GM13977 (cell line): Measurements from ENCODE around the gene PPEF1.

ENCODE experiments used
- DNase-seq: peaks from one replicate; pipeline ENCODE4 v3.0.0; 2012; ENCODE audit warnings: low spot score
- in situ Hi-C: fragments of 300-500 bp; cut with MboI; formaldehyde crosslinking; loops from one replicate; pipeline ENCODE4 v1.12.0; 2022; ENCODE audit warnings: low sequenced_read_pairs, low pct_unique_long_range_greater_than_20kb, mixed read lengths, inconsistent platforms; ENCODE audit not compliant: unreplicated experiment
- TF ChIP-seq, protein P1 (sequence below): IDR thresholded peaks from 2 replicates; pipeline ENCODE4 v1.5.1; 2012; ENCODE audit warnings: mild to moderate bottlenecking, control low read depth; ENCODE audit not compliant: insufficient read depth; ENCODE audit errors: extremely low read depth, missing control alignments

The PPEF1 gene

DNA sequence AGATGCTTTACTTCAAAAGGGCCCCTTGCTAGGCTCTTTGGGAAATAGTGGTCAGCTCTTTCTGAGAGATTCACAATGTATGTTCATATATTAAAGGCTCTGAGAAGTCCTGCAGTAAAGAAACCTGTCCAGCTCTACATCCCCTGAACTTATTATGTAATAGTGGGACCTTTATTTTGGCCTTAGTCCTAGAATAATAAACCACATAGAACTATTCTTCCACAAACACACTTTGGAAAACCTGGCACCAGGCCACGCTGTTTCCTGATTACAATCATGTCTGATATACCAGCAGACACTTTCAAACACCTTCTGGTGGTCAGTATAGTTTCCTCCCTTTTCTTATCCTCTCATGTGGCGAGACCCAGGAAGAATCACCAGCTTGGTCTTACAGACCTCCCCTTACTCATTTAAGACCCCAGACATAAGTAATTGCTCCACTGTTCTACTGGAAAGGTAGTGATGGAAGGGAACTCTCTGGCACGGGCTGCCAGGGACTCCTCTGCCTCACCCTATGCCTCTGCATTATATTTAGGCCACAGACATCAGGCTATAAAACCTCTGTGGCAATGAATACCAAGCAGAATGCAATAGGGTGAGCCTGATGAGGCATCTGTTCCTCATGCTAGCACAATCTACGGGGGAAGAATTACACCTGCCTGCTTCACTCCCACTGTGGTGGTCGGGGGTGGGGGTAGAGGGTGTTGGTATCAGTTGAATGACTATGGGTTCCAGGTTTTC is 5.7 kb upstream of the PPEF1 start:
- in situ Hi-C loops = no loop called here
- no peak for DNase-seq
- TF ChIP-seq, protein P1, sequence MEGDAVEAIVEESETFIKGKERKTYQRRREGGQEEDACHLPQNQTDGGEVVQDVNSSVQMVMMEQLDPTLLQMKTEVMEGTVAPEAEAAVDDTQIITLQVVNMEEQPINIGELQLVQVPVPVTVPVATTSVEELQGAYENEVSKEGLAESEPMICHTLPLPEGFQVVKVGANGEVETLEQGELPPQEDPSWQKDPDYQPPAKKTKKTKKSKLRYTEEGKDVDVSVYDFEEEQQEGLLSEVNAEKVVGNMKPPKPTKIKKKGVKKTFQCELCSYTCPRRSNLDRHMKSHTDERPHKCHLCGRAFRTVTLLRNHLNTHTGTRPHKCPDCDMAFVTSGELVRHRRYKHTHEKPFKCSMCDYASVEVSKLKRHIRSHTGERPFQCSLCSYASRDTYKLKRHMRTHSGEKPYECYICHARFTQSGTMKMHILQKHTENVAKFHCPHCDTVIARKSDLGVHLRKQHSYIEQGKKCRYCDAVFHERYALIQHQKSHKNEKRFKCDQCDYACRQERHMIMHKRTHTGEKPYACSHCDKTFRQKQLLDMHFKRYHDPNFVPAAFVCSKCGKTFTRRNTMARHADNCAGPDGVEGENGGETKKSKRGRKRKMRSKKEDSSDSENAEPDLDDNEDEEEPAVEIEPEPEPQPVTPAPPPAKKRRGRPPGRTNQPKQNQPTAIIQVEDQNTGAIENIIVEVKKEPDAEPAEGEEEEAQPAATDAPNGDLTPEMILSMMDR = no peak

DNA sequence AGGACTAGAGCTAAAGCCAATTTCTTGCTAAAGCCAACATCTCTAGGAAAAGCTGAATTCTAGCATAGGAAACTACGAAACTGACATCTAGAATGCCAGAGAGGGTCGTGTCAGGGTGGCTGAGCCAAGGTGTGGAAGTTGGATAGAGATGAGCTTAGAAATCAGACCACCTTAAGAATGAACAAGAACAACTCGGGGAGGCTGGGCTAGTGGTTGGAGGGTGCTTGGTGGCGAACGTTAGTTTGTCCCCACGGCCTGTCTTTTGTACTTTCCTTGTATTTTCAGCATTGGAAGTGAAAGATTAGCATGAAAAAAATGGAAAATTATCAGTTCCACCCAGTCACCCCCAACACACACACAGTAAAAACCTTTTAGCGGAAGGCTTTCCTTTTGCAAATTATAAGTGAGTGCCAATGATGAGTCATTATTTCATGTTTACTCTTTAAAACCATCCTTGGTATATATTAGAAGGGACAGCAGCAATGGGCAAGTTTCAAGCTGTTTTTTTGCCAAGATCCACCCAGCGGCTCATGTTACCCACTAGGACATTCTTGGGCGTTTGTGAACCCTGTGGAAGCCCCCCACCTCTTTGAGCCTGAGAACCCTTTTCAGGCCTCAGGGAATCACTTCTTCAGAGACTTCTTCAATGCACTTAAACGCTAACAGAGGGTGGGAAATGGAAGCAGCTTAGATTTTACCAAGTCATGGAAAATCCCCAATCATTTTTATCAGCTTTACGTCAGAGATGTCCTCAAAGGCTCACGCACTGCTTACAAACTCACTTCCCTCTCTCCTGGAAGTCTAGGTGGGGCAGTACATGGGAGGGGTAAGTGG is 4.9 kb upstream of the PPEF1 start:
- in situ Hi-C loops = no loop called here
- TF ChIP-seq, protein P1 = no peak
- DNase-seq = no peak

DNA sequence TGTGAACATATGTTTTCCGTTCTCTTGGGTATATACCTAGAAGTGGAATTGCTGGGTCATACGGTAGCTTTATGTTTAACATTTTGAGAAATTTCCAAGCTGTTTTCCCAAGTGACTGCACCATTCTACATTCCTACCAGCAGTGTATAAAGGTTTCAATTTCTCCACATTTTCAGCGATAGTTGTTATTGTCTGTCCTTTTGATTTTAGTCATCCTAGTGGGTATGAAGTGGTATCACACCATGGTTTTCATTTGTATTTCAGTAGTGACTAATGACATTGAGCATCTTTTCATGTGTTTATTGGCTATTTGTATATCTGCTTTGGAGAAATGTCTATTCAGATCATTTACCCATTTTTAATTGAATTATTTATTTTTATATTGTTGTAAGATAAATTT is 2.4 kb downstream of the PPEF1 start:
- TF ChIP-seq, protein P1 = no peak
- in situ Hi-C loops = no loop called here
- DNase-seq = no peak

DNA sequence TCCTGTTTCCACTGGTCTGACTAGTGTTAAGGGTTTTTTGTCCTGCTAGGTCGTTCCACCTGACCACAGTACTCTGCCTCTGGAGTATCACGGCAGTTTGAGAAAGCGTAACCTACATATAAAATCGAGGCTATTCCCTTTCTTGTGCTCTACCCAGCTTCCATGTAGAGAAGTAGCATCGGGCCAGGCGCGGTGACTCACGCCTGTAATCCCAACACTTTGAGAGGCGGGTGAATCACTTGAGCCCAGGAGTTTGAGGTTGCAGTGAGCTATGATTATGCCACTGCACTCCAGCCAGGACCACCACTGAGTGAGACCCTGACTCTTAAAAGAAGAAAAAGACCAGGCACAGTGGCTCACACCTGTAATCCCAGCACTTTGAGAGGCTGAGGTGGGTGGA is 7.5 kb downstream of the PPEF1 start:
- TF ChIP-seq, protein P1 = no peak
- DNase-seq = no peak
- in situ Hi-C loops = no loop called here

DNA sequence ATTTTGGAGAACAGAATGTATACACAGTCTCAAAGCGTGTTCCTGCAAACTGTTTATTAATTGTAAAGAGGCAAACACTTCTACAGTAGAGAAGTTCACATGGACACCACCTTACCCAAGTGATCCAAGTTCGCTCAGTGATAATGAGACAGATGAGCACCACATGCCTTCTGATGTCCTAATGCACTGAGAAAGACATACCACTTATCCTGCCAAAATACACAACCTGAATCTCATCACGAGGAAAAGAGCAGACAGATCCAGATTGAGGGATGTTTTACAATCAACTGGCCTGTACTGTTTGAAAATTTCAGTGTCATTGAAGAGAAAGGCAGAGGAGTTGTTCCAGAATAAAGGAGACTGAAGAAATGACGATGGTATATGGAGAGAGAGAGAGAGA is 12.4 kb downstream of the PPEF1 start:
- no peak for DNase-seq
- TF ChIP-seq, protein P1 = no peak
- in situ Hi-C loops = no loop called here

DNA sequence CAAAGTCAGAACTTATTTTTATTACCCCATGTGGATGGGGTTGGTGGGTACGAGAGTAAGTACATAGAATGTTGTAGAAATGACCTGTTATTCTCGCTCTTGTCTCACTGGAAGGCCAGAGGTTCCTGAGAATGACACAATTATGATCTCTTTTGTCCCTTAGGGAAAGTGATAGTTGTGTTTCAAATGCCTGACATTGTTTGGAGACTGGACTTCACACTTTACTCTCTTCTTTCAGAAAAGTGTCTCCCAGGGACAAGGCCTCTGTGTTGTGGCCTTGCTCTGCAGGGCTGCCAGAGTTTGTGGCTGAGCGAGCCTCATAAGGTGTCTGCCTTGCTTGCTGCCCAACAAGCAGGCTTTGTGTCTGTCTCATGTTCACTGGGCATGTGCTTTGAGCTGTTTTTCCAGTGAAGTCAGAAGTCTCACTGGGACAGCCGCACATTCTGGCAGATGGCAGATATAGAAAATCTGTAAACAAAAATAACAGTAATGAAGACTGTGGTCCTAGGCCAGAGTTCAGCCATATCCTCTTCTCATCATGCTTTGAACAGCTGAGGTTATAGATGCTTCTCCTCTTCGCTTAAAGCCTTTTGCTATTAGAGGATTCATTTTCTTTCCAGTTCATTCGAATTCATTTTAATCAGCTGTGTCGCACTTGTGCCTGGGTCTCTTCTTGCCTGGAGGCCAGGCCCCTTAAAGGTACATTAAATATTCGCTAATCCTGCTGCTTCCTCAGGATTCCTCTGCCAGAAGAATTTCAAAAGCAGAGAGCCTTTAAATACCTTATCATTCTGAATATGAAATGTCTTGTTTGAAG is 14.4 kb downstream of the PPEF1 start:
- TF ChIP-seq, protein P1 = no peak
- DNase-seq = no peak
- in situ Hi-C loops = no loop called here
